ENCODE results near the gene ACOT8.
A peak's percentile ranks its signal among the peaks of the same experiment; 100 is the strongest.

ACOT8 gene

DNA sequence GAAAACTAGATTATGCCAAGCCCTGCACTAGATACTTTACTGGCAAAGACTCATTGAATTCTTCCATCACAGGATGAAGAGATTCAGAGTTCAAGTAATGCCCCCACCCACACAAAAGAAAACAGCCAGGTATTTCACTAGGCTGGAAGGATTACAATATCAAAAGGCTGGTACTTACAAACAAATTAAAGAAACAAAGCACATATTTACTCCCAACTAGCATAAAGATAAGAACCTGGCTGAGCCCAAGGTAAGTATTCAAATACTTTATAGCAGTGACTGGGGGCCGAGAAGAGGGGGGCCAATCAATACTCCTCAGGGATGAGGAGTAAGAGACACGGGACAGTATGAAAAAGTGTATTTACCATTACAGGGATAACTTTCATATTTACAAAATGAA lies 3.7 kb downstream of the ACOT8 start:
- FAIRE-seq = no peak
- no peak for DNase-seq (ENCODE audit: insufficient read length, low spot score)

DNA sequence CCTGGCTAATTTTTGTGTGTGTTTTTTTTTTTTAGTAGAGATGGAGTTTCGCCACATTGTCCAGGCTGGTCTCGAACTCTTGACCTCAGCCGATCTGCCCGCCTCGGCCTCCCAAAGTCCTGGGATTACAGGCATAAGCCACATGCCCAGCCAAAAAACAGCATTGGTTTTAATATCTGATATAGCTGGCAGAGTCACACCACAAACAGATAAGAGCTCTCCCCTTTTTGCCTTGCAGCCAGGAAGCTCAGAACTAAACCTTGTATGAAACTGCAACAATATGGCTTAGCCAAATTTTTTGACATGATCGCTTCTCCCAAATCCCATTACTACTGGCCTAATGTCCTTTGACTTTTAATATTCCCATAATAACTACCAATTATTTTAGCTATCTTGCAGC lies 4.9 kb downstream of the ACOT8 start:
- no peak for FAIRE-seq
- TF ChIP-seq POLR2A (IDR thresholded peaks at IDR 0.05; ENCODE audit: low read depth, low read length) = no peak
- DNase-seq (ENCODE audit: insufficient read length, low spot score) = no peak

More for the DNA sequence above, 3.7 kb downstream of the ACOT8 start:
- no peak for TF ChIP-seq POLR2A (IDR thresholded peaks at IDR 0.05; ENCODE audit: low read depth, low read length)

DNA sequence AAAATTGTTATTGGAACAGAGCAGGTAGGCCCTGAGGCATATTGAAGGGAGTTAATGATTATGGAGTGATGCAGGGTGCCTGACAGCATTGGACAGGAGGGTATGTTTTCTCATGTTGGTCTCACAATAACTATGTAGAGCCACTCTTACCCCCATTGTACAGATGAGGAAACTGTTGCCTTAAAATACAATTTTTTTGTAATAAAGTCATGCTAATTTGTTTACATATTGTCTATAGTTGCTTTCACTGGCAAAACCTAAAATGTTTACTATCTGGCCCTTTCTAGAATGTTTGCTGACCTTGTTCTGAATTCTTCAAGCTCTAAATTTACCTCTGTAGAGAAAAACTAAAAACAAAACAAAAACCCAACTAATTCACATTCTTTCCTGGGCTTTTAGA lies 5.7 kb downstream of the ACOT8 start:
- TF ChIP-seq POLR2A (IDR thresholded peaks at IDR 0.05; ENCODE audit: low read depth, low read length) = no peak
- FAIRE-seq = no peak
- no peak for DNase-seq (ENCODE audit: insufficient read length, low spot score)

DNA sequence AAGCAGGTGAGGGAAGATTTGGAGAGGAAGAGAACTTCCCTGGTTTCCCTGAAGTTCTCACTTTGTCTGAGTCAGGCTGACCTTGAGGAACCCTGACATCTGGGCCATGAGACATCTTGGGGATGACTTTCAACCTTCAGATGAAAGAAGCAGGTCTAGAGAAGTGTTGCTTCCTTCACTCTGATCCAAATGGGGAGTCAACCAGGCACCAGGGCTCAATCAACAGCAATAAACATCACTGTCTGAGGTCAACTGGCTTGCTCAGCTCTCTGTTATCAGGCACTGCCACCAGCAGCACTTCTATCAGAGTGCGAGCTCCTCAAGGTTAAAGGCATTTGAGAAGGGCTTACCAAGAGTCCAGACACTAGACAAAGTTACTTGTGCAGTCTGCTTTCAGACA lies 6.3 kb downstream of the ACOT8 start:
- DNase-seq (ENCODE audit: insufficient read length, low spot score) (no peak), FAIRE-seq (no peak)
- TF ChIP-seq POLR2A (IDR thresholded peaks at IDR 0.05; ENCODE audit: low read depth, low read length) = no peak

DNA sequence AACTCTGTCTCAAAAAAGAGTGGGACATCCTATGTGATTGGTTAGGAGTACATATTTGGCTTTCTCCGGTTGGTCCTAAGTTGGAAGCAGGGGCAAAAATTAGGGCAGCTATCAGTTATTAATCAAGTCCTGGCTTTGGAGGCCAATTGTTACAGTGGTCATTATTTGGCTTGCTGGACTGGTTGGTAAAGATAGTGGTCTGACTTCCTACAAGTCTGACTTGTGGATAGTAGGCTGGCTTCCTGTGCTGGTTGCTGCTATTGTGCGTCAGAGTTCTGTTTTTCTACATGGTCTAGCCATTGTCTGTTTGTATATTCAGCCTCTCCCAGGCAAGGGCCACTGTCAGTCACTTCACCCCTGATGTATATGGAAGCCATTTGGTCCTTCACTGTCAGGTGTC lies 7.0 kb downstream of the ACOT8 start:
- no peak for FAIRE-seq
- no peak for TF ChIP-seq POLR2A (IDR thresholded peaks at IDR 0.05; ENCODE audit: low read depth, low read length)

DNA sequence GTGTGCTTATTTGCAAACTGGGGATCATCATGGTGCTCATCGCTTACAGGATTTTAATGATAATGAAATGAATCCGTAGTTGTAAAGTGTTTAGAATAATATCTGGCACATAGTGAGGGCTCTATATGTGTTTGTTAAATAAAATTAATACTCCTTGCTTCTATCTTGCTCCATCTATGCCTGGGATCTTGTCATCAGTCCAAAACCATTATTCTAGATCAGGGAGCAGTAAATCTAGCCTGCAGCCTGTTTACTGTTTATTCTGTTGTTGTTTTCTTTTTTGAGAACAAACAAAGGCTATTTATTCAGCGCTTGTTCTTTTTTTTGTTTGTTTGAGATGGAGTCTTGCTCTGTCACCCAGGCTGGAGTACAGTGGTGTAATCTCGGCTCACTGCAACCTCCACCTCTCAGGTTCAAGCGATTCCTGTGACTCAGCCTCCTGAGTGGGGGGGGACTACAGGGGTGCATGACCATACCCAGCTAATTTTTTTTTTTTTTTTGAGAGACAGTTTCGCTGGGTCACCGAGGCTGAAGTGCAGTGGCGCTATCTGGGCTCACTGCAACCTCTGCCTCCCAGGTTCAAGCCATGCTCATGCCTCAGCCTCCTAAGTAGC lies 8.1 kb downstream of the ACOT8 start:
- DNase-seq (ENCODE audit: insufficient read length, low spot score) = no peak
- TF ChIP-seq POLR2A (IDR thresholded peaks at IDR 0.05; ENCODE audit: low read depth, low read length) = no peak
- FAIRE-seq = no peak

More for the DNA sequence above, 7.0 kb downstream of the ACOT8 start:
- DNase-seq (ENCODE audit: insufficient read length, low spot score) = no peak

DNA sequence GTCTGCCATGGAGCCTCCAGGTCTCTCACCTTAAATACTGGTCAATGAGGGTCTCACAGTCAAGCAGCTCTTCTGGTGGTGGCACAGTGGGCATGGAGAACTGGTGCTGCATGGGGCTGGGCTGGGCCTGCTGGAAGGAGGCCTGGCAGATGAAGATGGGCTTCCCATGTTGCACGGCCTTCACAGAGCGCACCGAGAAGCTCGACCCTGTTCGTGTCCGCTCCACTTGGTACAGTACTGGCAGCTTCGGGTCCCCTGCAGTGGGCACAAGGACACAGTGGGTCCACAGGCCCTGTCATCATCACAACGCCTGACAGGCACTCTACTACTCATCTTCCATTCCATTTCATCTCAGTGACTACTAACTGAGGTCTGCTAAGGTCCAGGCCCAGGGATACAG lies 8.8 kb downstream of the ACOT8 start:
- DNase-seq (ENCODE audit: insufficient read length, low spot score) = no peak
- no peak for TF ChIP-seq POLR2A (IDR thresholded peaks at IDR 0.05; ENCODE audit: low read depth, low read length)
- no peak for FAIRE-seq

DNA sequence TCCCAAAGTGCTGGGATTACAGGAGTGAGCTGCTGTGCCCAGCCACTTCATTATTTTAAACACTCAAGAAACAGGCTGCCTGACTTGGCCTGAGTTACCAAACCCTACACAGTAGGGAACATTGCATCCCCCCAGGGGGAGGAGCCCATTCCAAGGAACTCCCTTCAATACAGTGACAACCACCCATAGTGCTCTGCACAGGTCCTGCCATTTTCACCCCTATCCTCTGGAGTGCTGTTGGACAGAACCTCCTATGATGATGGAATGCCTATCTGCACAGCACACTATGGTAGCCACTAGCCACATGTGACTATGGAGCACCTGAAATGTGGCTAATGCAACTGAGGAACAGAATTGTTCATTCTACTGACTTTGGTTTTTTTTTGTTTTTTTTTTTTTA lies 11.7 kb downstream of the ACOT8 start:
- no peak for TF ChIP-seq POLR2A (IDR thresholded peaks at IDR 0.05; ENCODE audit: low read depth, low read length)
- FAIRE-seq (no peak), DNase-seq (ENCODE audit: insufficient read length, low spot score) (no peak)

DNA sequence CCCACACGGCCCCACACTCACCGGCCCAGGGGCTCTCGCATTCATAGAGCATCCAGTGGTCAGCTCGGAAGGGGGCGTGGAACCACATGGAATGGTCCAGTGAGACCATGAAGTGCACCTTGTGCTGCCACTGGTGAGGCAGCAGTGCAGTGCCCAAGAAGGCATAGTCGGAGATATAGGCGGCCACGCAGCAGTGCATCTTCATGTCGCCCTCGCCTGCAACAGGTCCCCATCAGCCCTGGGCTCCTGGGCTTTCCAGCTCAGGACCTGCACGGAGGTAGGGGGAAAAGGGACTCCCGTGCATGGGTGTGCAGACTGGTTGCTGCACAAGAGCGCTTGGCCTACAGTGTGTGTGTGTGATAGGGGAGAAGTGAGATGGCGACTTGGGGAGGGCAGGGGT lies 13.7 kb downstream of the ACOT8 start:
- DNase-seq (ENCODE audit: insufficient read length, low spot score) (no peak), FAIRE-seq (no peak)
- no peak for TF ChIP-seq POLR2A (IDR thresholded peaks at IDR 0.05; ENCODE audit: low read depth, low read length)

DNA sequence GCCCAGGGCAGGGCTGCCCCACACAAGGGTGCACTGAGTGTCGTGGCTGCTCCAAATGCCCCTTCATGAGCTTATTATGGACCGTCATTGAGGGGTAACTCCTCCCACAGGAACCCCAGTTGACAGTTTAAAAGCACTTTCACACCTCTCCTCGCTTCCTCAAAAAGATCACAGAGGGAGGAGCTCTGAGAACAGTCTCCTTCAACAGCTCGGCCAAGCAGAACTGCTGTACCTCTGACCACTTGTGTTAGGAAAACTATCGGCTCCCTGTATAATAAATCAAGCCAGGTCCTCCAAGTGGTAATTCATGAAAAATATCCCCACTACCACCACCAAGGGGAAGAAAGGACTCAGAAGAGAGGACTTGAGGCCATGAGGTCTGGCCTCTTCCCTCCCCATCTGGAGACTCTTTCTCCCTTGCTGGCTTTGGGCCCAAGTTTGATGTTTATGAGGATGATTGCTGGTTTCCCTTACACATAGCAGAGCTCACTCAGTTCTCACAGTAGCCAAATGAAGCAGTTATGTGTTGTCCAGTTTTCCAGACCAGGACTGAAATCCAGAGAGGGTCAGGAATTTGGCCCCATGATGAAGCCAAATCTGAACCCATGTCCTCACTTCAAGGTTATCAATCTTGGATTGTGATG lies 14.9 kb downstream of the ACOT8 start:
- no peak for TF ChIP-seq POLR2A (IDR thresholded peaks at IDR 0.05; ENCODE audit: low read depth, low read length)
- DNase-seq (ENCODE audit: insufficient read length, low spot score) (no peak), FAIRE-seq (no peak)

DNA sequence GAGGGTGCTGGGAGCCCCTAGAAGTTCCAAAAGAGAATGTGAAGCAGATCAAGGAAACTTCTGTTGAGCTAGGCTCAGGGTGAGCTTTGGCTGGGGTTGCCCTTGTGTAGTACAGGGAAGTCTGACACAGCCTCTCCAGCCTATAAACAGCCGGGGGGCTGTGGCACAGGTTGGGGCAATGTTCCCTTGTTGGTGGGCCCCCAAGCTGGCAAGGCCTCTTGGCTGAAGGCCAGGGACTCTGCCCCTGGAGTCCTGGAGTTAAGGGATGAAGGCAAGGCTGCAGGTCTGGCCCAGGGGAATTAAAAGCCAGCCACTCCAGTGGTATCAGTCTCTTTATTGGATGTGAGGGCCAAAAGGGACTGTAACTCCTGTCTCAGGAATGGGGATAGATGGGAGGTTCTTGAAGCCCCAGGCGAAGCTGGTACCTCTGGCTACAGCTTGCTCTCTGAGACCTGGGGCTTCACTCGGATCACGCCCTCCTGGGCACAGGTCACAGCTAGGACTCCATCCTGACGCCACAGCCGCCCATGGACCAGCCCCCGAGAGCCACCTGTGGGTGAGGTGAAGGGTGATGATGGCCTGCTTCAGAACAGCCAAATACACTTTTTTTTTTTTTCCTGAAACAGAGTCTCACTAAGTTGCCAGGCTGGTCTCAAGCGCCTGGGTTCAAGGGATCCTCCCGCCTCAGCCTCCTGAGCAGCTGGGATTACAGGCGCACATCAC lies 15.6 kb downstream of the ACOT8 start:
- no peak for FAIRE-seq
- DNase-seq (ENCODE audit: insufficient read length, low spot score) = no peak
- no peak for TF ChIP-seq POLR2A (IDR thresholded peaks at IDR 0.05; ENCODE audit: low read depth, low read length)

DNA sequence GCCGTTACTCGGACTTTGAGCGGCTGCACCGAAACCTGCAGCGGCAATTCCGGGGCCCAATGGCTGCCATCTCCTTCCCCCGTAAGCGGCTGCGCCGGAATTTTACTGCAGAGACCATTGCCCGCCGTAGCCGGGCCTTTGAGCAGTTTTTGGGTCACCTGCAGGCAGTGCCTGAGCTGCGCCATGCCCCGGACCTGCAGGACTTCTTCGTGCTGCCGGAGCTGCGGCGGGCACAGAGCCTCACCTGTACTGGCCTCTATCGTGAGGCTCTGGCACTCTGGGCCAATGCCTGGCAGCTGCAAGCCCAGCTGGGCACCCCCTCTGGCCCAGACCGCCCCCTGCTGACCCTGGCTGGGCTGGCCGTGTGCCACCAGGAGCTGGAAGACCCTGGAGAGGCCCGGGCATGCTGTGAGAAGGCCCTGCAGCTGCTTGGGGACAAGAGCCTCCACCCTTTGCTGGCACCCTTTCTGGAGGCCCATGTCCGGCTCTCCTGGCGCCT lies 16.4 kb downstream of the ACOT8 start:
- DNase-seq (ENCODE audit: insufficient read length, low spot score) (no peak), FAIRE-seq (no peak)
- TF ChIP-seq POLR2A (IDR thresholded peaks at IDR 0.05; ENCODE audit: low read depth, low read length) = no peak

DNA sequence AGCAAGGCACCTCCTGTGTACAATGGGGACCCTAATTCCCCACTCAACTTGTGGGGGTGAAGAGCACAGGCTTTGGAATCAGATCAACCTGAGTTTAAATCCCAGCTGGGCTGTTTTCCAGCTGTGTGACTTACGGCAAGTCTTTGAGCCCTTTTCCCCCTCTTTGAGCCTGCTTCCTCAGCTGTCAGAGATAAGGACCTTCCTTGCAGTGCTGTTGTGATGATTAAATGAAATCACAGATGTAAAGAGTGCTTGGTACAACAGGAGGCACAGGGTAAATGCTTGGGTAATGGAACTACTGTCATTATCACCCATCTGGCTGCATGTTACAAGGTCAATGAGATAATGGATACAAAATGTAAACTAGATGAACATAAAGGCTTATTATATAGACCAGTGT lies 20.4 kb downstream of the ACOT8 start:
- TF ChIP-seq POLR2A (IDR thresholded peaks at IDR 0.05; ENCODE audit: low read depth, low read length) = no peak
- FAIRE-seq (no peak), DNase-seq (ENCODE audit: insufficient read length, low spot score) (no peak)

DNA sequence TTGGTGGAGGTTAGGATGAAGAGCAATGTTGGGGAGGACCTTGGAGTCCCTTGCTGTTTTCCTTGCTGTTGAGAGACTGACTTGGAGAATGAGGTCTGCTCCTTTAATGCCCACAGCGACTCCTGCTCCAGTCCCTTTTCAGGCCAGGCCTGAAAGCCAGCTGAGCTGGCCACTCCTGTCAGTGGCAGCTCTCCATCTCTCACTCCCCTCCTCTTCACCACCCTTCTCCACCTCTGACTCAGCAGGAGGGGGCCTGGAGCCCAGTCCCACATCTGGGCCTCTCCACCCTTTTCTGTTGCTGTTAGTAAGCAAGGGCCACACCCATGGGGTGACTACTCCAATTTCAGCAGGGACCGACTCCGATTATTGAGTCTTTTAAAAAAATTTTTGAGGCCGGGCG lies 21.4 kb downstream of the ACOT8 start:
- FAIRE-seq (no peak), DNase-seq (ENCODE audit: insufficient read length, low spot score) (peak; percentile 69)
- TF ChIP-seq POLR2A (IDR thresholded peaks at IDR 0.05; ENCODE audit: low read depth, low read length) = no peak

DNA sequence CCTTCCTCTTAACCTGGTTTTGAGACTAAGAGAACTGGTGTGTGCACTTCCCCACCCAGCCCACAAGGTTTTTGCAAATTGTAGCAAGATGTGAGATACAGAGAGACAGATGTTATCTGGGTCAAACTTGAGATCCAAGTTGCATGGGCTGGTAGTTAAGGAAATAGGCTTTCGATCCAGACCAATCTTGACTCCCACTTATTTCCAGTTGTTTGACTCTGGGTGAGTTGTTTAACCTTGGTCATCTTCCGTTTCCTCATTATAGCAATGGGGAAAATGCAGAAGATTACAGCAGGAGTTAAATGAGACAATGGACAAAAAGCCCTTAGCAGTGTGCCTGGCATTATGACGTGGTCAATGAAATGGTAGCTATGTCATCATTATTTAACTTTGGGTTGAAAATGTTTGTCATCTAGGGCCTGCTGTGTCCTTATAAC lies 21.8 kb downstream of the ACOT8 start:
- no peak for FAIRE-seq
- no peak for TF ChIP-seq POLR2A (IDR thresholded peaks at IDR 0.05; ENCODE audit: low read depth, low read length)
- DNase-seq (ENCODE audit: insufficient read length, low spot score) = no peak

Measured in H54 (cell line).